H1 (cell line): ENCODE measurements around the gene ZNF135. TPM values are rescaled to one million over a fixed set of nuclear protein-coding genes. Genes with fewer than 3 reads are reported as not detected.

Experiments used
- CTCF ChIA-PET: fragments of 300-600 bp; sonication (Branson Sonifier 250); formaldehyde crosslinking; loops from one replicate; lab custom pipeline; 2021; ENCODE audit not compliant: partially characterized antibody; lab: Charles Lee
- POLR2A ChIA-PET: fragments of 300-600 bp; sonication (Branson Sonifier 250); formaldehyde crosslinking; loops from one replicate; lab custom pipeline; 2021; ENCODE audit warnings: inconsistent platforms; ENCODE audit not compliant: partially characterized antibody; lab: Charles Lee
- DNase-seq, 2 experiments: peaks; one replicate each; pipeline versions ENCODE4 v3.0.0 to v3.0.0-alpha.2; 2010 to 2022; ENCODE audit warnings: low spot score in 2 of 2, low read depth in 1 of 2, mixed read lengths in 1 of 2
- FAIRE-seq: peaks from 2 replicates; lab custom pipeline; 2011; peaks lifted over from hg19 to GRCh38; lab: Jason Lieb, UNC
- H2AFZ ChIP-seq: 2 replicates; pipeline ENCODE4 v1.8.1; 2012; ENCODE audit warnings: low read length, inconsistent platforms
- H2AK5ac ChIP-seq: 2 replicates; pipeline ENCODE4 v1.6.1; 2013; ENCODE audit warnings: low read depth, low read length
- H2BK120ac ChIP-seq: replicated peaks from 2 replicates; pipeline ENCODE3; 2013; ENCODE audit warnings: low read depth, low read length, inconsistent platforms
- H2BK12ac ChIP-seq: 2 replicates; pipeline ENCODE4 v1.6.1; 2013; ENCODE audit warnings: low read depth, low read length
- H2BK15ac ChIP-seq: 2 replicates; pipeline ENCODE4 v1.6.1; 2013; ENCODE audit warnings: low read length
- H2BK20ac ChIP-seq: 2 replicates; pipeline ENCODE4 v1.6.1; 2013; ENCODE audit warnings: low read length
- H2BK5ac ChIP-seq: 2 replicates; pipeline ENCODE4 v1.6.1; 2013; ENCODE audit warnings: low read depth, low read length
- H3K14ac ChIP-seq: 2 replicates; pipeline ENCODE4 v1.6.1; 2013; ENCODE audit warnings: inconsistent platforms; ENCODE audit not compliant: insufficient read length
- H3K18ac ChIP-seq: 2 replicates; pipeline ENCODE4 v1.6.1; 2013; ENCODE audit warnings: low read length; ENCODE audit errors: extremely low read depth
- H3K23ac ChIP-seq: 2 replicates; pipeline ENCODE4 v1.6.1; 2013; ENCODE audit warnings: inconsistent platforms; ENCODE audit not compliant: insufficient read length
- H3K23me2 ChIP-seq: 2 replicates; pipeline ENCODE4 v1.6.1; 2013; ENCODE audit warnings: low read depth, low read length
- H3K27ac ChIP-seq: 2 replicates; pipeline ENCODE4 v1.6.1; 2011; ENCODE audit warnings: low read depth, low read length, inconsistent platforms
- H3K27me3 ChIP-seq, 4 experiments: replicated peaks in 1 of 4; 1 replicate in 1 of 4; 2 replicates in 3 of 4; pipeline versions ENCODE4 v1.6.1 to v1.8.1; 2011 to 2013; ENCODE audit warnings: low read length in 3 of 4, mild to moderate bottlenecking in 3 of 4, inconsistent platforms in 2 of 4, mixed read lengths in 2 of 4, moderate library complexity in 1 of 4; ENCODE audit not compliant: control insufficient read depth in 3 of 4, insufficient read depth in 3 of 4; ENCODE audit errors: extremely low read depth in 1 of 4
- H3K36me3 ChIP-seq, 4 experiments: 2 replicates each; pipeline versions ENCODE4 v1.6.1 to v1.8.1; 2011 to 2013; ENCODE audit warnings: mild to moderate bottlenecking in 4 of 4, low read length in 3 of 4, moderate library complexity in 2 of 4, control low read depth in 1 of 4, inconsistent platforms in 1 of 4; ENCODE audit not compliant: insufficient read depth in 4 of 4, control insufficient read depth in 2 of 4
- H3K4ac ChIP-seq: replicated peaks from 2 replicates; pipeline ENCODE3; 2013; ENCODE audit warnings: low read length, low read depth, mixed read lengths, inconsistent platforms; ENCODE audit not compliant: insufficient read length
- H3K4me1 ChIP-seq, 4 experiments: replicated peaks in 1 of 4; 1 replicate in 1 of 4; 2 replicates in 3 of 4; pipeline versions ENCODE4 v1.6.1 to v1.8.1; 2011 to 2013; ENCODE audit warnings: low read length in 3 of 4, inconsistent platforms in 2 of 4, mixed read lengths in 1 of 4; ENCODE audit not compliant: insufficient read depth in 4 of 4, control insufficient read depth in 3 of 4
- H3K4me2 ChIP-seq, 2 experiments: 2 replicates each; pipeline versions ENCODE4 v1.6.1 to v1.8.1; 2011 to 2013; ENCODE audit warnings: low read depth in 2 of 2, low read length in 2 of 2, control low read depth in 1 of 2, inconsistent platforms in 1 of 2, mild to moderate bottlenecking in 1 of 2; ENCODE audit not compliant: insufficient read depth in 1 of 2
- H3K4me3 ChIP-seq, 4 experiments: fragments of 200-600, 300-600 bp in 1 of 4; sonication (generic), shearing (Covaris generic), sonication (Bioruptor Twin) in 1 of 4; 2 replicates each; pipeline versions ENCODE4 v1.5.1 to v1.8.1; 2011 to 2016; ENCODE audit warnings: low read length in 4 of 4, low read depth in 3 of 4, control low read depth in 2 of 4, inconsistent platforms in 2 of 4, mild to moderate bottlenecking in 2 of 4, mixed read lengths in 1 of 4, moderate library complexity in 1 of 4; ENCODE audit not compliant: insufficient read depth in 2 of 4; ENCODE audit errors: extremely low read depth in 1 of 4
- H3K56ac ChIP-seq: replicated peaks from 2 replicates; pipeline ENCODE3; 2013; ENCODE audit warnings: low read depth, mild to moderate bottlenecking, mixed read lengths, low read length, inconsistent platforms; ENCODE audit not compliant: insufficient read length
- H3K79me1 ChIP-seq: 2 replicates; pipeline ENCODE4 v1.6.1; 2013; ENCODE audit warnings: low read depth, low read length, control low read depth
- H3K79me2 ChIP-seq, 2 experiments: 2 replicates each; pipeline versions ENCODE4 v1.6.1 to v1.8.1; 2012 to 2013; ENCODE audit warnings: low read length in 2 of 2, mild to moderate bottlenecking in 2 of 2, inconsistent platforms in 1 of 2; ENCODE audit not compliant: insufficient read depth in 2 of 2, control insufficient read depth in 1 of 2
- H3K9ac ChIP-seq, 4 experiments: replicated peaks in 1 of 4; 1 replicate in 1 of 4; 2 replicates in 3 of 4; pipeline versions ENCODE4 v1.6.1 to v1.8.1; 2011 to 2013; ENCODE audit warnings: low read depth in 3 of 4, low read length in 3 of 4, control low read depth in 2 of 4, mild to moderate bottlenecking in 2 of 4, moderate library complexity in 2 of 4, inconsistent platforms in 1 of 4; ENCODE audit errors: extremely low read depth in 1 of 4
- H3K9me3 ChIP-seq, 2 experiments: 2 replicates each; pipeline versions ENCODE4 v1.6.1 to v1.8.1; 2012 to 2013; ENCODE audit warnings: mild to moderate bottlenecking in 2 of 2, moderate library complexity in 2 of 2, control low read depth in 1 of 2, inconsistent platforms in 1 of 2, low read depth in 1 of 2, low read length in 1 of 2, mixed read lengths in 1 of 2; ENCODE audit not compliant: insufficient read depth in 2 of 2
- H4K20me1 ChIP-seq, 2 experiments: replicated peaks in 1 of 2; 2 replicates each; pipeline versions ENCODE3 to v1.8.1; 2011 to 2013; ENCODE audit warnings: inconsistent platforms in 2 of 2, low read length in 2 of 2, mild to moderate bottlenecking in 1 of 2; ENCODE audit not compliant: insufficient read depth in 2 of 2, control insufficient read depth in 1 of 2
- H4K5ac ChIP-seq: 2 replicates; pipeline ENCODE4 v1.6.1; 2013; ENCODE audit warnings: low read length, low read depth, mixed read lengths, inconsistent platforms; ENCODE audit not compliant: insufficient read length
- H4K8ac ChIP-seq: 2 replicates; pipeline ENCODE4 v1.8.0; 2013; ENCODE audit warnings: mild to moderate bottlenecking, moderate library complexity, low read length, inconsistent platforms; ENCODE audit not compliant: insufficient read depth; ENCODE audit errors: extremely low read depth
- H4K91ac ChIP-seq: replicated peaks from 2 replicates; pipeline ENCODE3; 2013; ENCODE audit warnings: low read length, mixed read lengths, inconsistent platforms; ENCODE audit not compliant: insufficient read length
- CBX8 ChIP-seq: fragments of 300-800, 300-1000 bp; sonication (generic); IDR thresholded peaks from 2 replicates; pipeline ENCODE4 v1.7.1; 2016; ENCODE audit warnings: low read depth, low read length, borderline replicate concordance
- KDM4A ChIP-seq: IDR thresholded peaks from one replicate; pipeline ENCODE4 v1.7.1; 2012; ENCODE audit warnings: low read depth, mild to moderate bottlenecking, moderate library complexity, low read length, inconsistent platforms; ENCODE audit not compliant: severe bottlenecking
- WGBS, 2 experiments: shearing (Covaris generic) in 1 of 2; methylation state at CpG; one replicate each; pipeline versions ENCODE4 v1.1.6 to v1.1.7; 2013 to 2015; ENCODE audit warnings: low lambda C conversion rate in 2 of 2, mixed read lengths in 2 of 2, inconsistent platforms in 1 of 2, low coverage in 1 of 2, missing lambda C conversion rate in 1 of 2; ENCODE audit not compliant: insufficient replicate concordance in 2 of 2, insufficient coverage in 1 of 2, insufficient read length in 1 of 2; ENCODE audit errors: extremely low coverage in 1 of 2, missing lambda C conversion rate in 1 of 2; 5-methylcytosine and 5-hydroxymethylcytosine counted together
- polyA plus RNA-seq, 7 experiments: library from polyadenylated mRNA; depleted of rRNA in 3 of 7; stranded (reverse) in 5 of 7; unstranded in 2 of 7; fragments of >200 nt in 5 of 7; fragments of 200-250 nt in 2 of 7; gene quantifications; 1 replicate in 5 of 7; 2 replicates in 1 of 7; 4 replicates in 1 of 7; pipeline versions ENCODE4 v1.2.1 to v1.2.3, GENCODE V29; 2011 to 2013; ENCODE audit warnings: missing spikeins in 2 of 7, mixed read lengths in 2 of 7
- total RNA-seq: library from RNA; stranded (reverse); fragmentation: NEBNext Ultra II Directional; extraction: Animal tissue kit (Norgen Biotek cat#: 25700); gene quantifications from 2 replicates; pipeline ENCODE4 v1.2.1, GENCODE V29; 2021

ZNF135 gene
- total and polyA plus RNA-seq, 2 of the 8 experiments (the other 6 are each of a cell fraction or from before 2014, with no cell fraction given): 5.2 to 7.9 TPM

DNA sequence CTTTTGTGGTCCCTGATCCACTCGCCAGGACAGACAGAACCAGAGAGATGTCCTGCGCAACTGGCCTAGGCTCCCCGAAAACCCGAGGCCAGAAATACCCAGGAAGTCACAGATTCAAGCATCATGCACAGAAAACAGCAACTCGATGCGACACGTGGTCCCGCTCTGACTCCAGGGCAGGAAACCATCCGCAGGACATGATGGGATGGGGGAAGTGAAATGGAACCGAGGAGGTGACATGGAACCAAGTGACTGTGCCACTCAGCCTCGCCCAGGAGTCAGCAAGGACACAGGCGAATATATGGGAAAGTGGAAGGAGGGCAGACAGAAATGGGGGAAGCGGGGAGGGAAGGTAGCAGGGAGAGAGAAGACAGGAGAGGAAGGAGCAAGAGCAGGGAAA lies 37.8 kb downstream of the ZNF135 start:
- H3K56ac ChIP-seq: no peak overlapping the region
- peak overlapping the region in 1 of 4 experiments; percentile 59; a peak in 3 of 7 replicates for H3K9ac ChIP-seq
- no peak overlapping the region; the same call in 1 of the 2 replicates for H3K18ac ChIP-seq
- no peak for DNase-seq
- H3K27me3 ChIP-seq: no peaks in the 10 kb centered on the region
- H4K8ac ChIP-seq: peak overlapping the region; percentile 97; the same call in 1 of the 2 replicates
- TF ChIP-seq CBX8: no peak
- TF ChIP-seq KDM4A: no peak
- 88% methylated on average over 12 of the region's 13 CpGs; no CpG with 5 or more reads in 1 of the 2 experiments for WGBS, 2 experiments
- peak overlapping the region; percentile 97 for H2BK12ac ChIP-seq
- peaks cover 2% of the 10 kb centered on the region; the same call in 1 of the 2 replicates for H3K23me2 ChIP-seq
- no peak overlapping the region for H2AFZ ChIP-seq
- ChIA-PET CTCF (interaction anchor here (1.0 to 1.5 kb wide), 2 partner anchors 54 to 75 kb away, joined by 3 to 7 read pairs; no protein-coding TSS in a partner anchor), POLR2A (interaction anchor here (1.0 to 2.5 kb wide), 9 partner anchors 10 to 95 kb away, joined by 3 to 9 read pairs (median 5); partner anchors contain the start of genes ZNF135 and ZNF606)
- H4K5ac ChIP-seq: no peak overlapping the region
- peak overlapping the region; percentile 69 to 73 for H3K4me2 ChIP-seq
- H3K79me1 ChIP-seq: peaks cover 4% of the 10 kb centered on the region; the same call in 1 of the 2 replicates
- H3K23ac ChIP-seq: no peak overlapping the region
- H2BK20ac ChIP-seq: 0 out of 2 replicates have a peak overlapping the region, but pooled peaks have one; percentile 32
- H2AK5ac ChIP-seq: peak overlapping the region; percentile 88; the same call in 1 of the 2 replicates
- H3K4me3 ChIP-seq: peak overlapping the region in 2 of 4 experiments; percentile 82 to 99; a peak in 3 of 8 replicates
- H2BK15ac ChIP-seq: no peak overlapping the region
- H3K36me3 ChIP-seq: no peaks in the 10 kb centered on the region
- H3K14ac ChIP-seq: no peak overlapping the region
- H4K91ac ChIP-seq: peak overlapping the region; percentile 29
- peak overlapping the region; percentile 75; the same call in 1 of the 2 replicates for H3K27ac ChIP-seq
- peak overlapping the region; percentile 98; the same call in 1 of the 2 replicates for H2BK5ac ChIP-seq
- FAIRE-seq: no peak
- no peak overlapping the region for H2BK120ac ChIP-seq
- no peak overlapping the region for H3K4ac ChIP-seq
- H3K9me3 ChIP-seq: peaks cover 1 to 7% of the 10 kb centered on the region in 2 experiments; a peak in 1 of 4 replicates
- H3K4me1 ChIP-seq: peaks cover 0 to 5% (median 4%) of the 10 kb centered on the region in 4 experiments; a peak in 5 of 7 replicates
- H3K79me2 ChIP-seq: peaks cover 0 to 16% of the 10 kb centered on the region in 2 experiments; a peak in 1 of 4 replicates
- no peaks in the 10 kb centered on the region for H4K20me1 ChIP-seq
